H1 (cell line): Measurements from ENCODE around the gene CLN6. TPM values are rescaled to one million over a fixed set of nuclear protein-coding genes. Genes with fewer than 3 reads are reported as not detected.

Experiments used
- polyA plus RNA-seq, 7 experiments: library from polyadenylated mRNA; depleted of rRNA in 3 of 7; stranded (reverse) in 5 of 7; unstranded in 2 of 7; fragments of >200 nt in 5 of 7; fragments of 200-250 nt in 2 of 7; gene quantifications; 1 replicate in 5 of 7; 2 replicates in 1 of 7; 4 replicates in 1 of 7; pipeline versions ENCODE4 v1.2.1 to v1.2.3, GENCODE V29; 2011 to 2013; ENCODE audit warnings: missing spikeins in 2 of 7, mixed read lengths in 2 of 7
- total RNA-seq: library from RNA; stranded (reverse); fragmentation: NEBNext Ultra II Directional; extraction: Animal tissue kit (Norgen Biotek cat#: 25700); gene quantifications from 2 replicates; pipeline ENCODE4 v1.2.1, GENCODE V29; 2021

CLN6 gene
- total and polyA plus RNA-seq, 2 of the 8 experiments (the other 6 are each of a cell fraction or from before 2014, with no cell fraction given) = 60.0 to 137 TPM

Other genes starting within 250 kb of the CLN6 start
- 30.8 and 33.5 TPM in 2 replicates for gene PIAS1, start 175.4 kb downstream of the CLN6 start, total RNA-seq
- 29.1 and 34.5 TPM in 2 replicates for gene PIAS1, start 175.4 kb downstream of the CLN6 start, polyA plus RNA-seq (2011; rRNA removed)
- gene CALML4, start 24.4 kb downstream of the CLN6 start, total RNA-seq = 9.3 and 12.5 TPM in 2 replicates
- gene CALML4, start 24.4 kb downstream of the CLN6 start, polyA plus RNA-seq (2011; rRNA removed) = 3.5 and 3.8 TPM in 2 replicates
- 72.9 and 83.8 TPM in 2 replicates for gene FEM1B, start 48.0 kb upstream of the CLN6 start, total RNA-seq
- 21.2 and 36.1 TPM in 2 replicates for gene FEM1B, start 48.0 kb upstream of the CLN6 start, polyA plus RNA-seq (2011; rRNA removed)
- 0.06 TPM in 1 of 2 replicates, not detected in the other for gene ITGA11, start 202.4 kb upstream of the CLN6 start, total RNA-seq
- gene ITGA11, start 202.4 kb upstream of the CLN6 start, polyA plus RNA-seq (2011; rRNA removed) = 0.05 and 0.06 TPM in 2 replicates